GM12878 (cell line): ENCODE data around the gene IGF1R. TPM values are rescaled to one million over a fixed set of nuclear protein-coding genes. Genes with fewer than 3 reads are reported as not detected.

Experiments used
- ATAC-seq: fragments of 200-7000 bp; cut with Tn5 transposase; 3 replicates; pipeline ENCODE4 v1.9.1; 2020; ENCODE audit warnings: mild to moderate bottlenecking, moderate library complexity
- BruUV-seq: library from RNA; stranded (reverse); fragments of 400-500 nt; replicated peaks from 2 replicates; lab custom pipeline; 2021; lab: Mats Ljungman, UMichigan
- CTCF ChIA-PET: fragments of 300-600 bp; sonication (Branson Sonifier 250); formaldehyde crosslinking; extraction: SDS; loops from one replicate; lab custom pipeline; 2021; ENCODE audit warnings: inconsistent platforms; lab: Yijun Ruan, JAX
- POLR2A ChIA-PET: fragments of 350-600 bp; formaldehyde crosslinking; extraction: SDS; loops from one replicate; lab custom pipeline; 2021; ENCODE audit warnings: inconsistent platforms; lab: Charles Lee
- RAD21 ChIA-PET: fragments of 300-600 bp; sonication (Branson Sonifier 250); formaldehyde crosslinking; loops from one replicate; lab custom pipeline; 2023; ENCODE audit warnings: antibody characterized with exemption; ENCODE audit not compliant: unreplicated experiment; lab: Charles Lee
- SMC1A ChIA-PET: fragments of 300-600 bp; sonication (Branson Sonifier 250); formaldehyde crosslinking; loops from one replicate; lab custom pipeline; 2023; ENCODE audit not compliant: unreplicated experiment, uncharacterized antibody; lab: Charles Lee
- DNase-seq: peaks from one replicate; pipeline ENCODE4 v3.0.0-alpha.2; 2011; ENCODE audit warnings: low read depth, low spot score
- FAIRE-seq: peaks from 3 replicates; lab custom pipeline; 2011; peaks lifted over from hg19 to GRCh38; lab: Jason Lieb, UNC
- H2AFZ ChIP-seq: 2 replicates; pipeline ENCODE4 v1.6.0; 2011; ENCODE audit warnings: low read depth, low read length, control low read depth; ENCODE audit not compliant: control insufficient read depth
- H3K27ac ChIP-seq: 2 replicates; pipeline ENCODE4 v1.5.1; 2011; ENCODE audit warnings: control low read depth; ENCODE audit not compliant: control insufficient read depth, insufficient read depth
- H3K27me3 ChIP-seq, 2 experiments: replicated peaks in 1 of 2; 2 replicates each; pipeline versions ENCODE4 v1.6.0 to v1.6.1; 2011; ENCODE audit warnings: low read length in 1 of 2; ENCODE audit not compliant: control insufficient read depth in 2 of 2, insufficient read depth in 2 of 2
- H3K36me3 ChIP-seq, 2 experiments: 2 replicates each; pipeline ENCODE4 v1.5.1; 2011; ENCODE audit warnings: low read length in 1 of 2; ENCODE audit not compliant: control insufficient read depth in 2 of 2, insufficient read depth in 2 of 2
- H3K4me1 ChIP-seq: 2 replicates; pipeline ENCODE4 v1.6.1; 2011; ENCODE audit warnings: mild to moderate bottlenecking, low read length, moderate library complexity, mixed read lengths; ENCODE audit not compliant: control insufficient read depth, insufficient read depth
- H3K4me2 ChIP-seq: 2 replicates; pipeline ENCODE4 v1.6.0; 2011; ENCODE audit warnings: control low read depth; ENCODE audit not compliant: control insufficient read depth, insufficient read depth
- H3K4me3 ChIP-seq: fragments of 200-600 bp; sonication (generic); 2 replicates; pipeline ENCODE4 v1.5.1; 2016
- H3K79me2 ChIP-seq: 2 replicates; pipeline ENCODE4 v1.6.0; 2011; ENCODE audit warnings: low read length; ENCODE audit not compliant: control insufficient read depth, insufficient read depth
- H3K9ac ChIP-seq: 2 replicates; pipeline ENCODE4 v1.8.0; 2011; ENCODE audit warnings: low read length, control low read depth, mixed read lengths; ENCODE audit not compliant: control insufficient read depth, insufficient read depth
- H3K9me3 ChIP-seq: replicated peaks from 3 replicates; pipeline ENCODE4 v1.5.1; 2011; ENCODE audit warnings: mild to moderate bottlenecking, low read length; ENCODE audit not compliant: control insufficient read depth, insufficient read depth
- H4K20me1 ChIP-seq: 2 replicates; pipeline ENCODE4 v1.6.0; 2011; ENCODE audit not compliant: control insufficient read depth, insufficient read depth
- BACH1 ChIP-seq: fragments of 450-650 bp; IDR thresholded peaks from 2 replicates; pipeline ENCODE4 v1.6.1; 2017; ENCODE audit warnings: mild to moderate bottlenecking, borderline replicate concordance
- BCL11A ChIP-seq: IDR thresholded peaks from 2 replicates; pipeline ENCODE4 v1.6.1; 2011; ENCODE audit warnings: low read depth, low read length
- CHD1 ChIP-seq: IDR thresholded peaks from 2 replicates; pipeline ENCODE4 v1.6.1; 2012; ENCODE audit warnings: low read depth, low read length, improper control_type of control experiment
- ESRRA ChIP-seq: IDR thresholded peaks from 2 replicates; pipeline ENCODE4 v1.6.1; 2012; ENCODE audit warnings: mild to moderate bottlenecking, low read length, improper control_type of control experiment
- EZH2 ChIP-seq: IDR thresholded peaks from 2 replicates; pipeline ENCODE4 v1.6.1; 2012; ENCODE audit warnings: low read depth, mild to moderate bottlenecking, control low read depth, inconsistent platforms, low read length, borderline replicate concordance; ENCODE audit not compliant: control insufficient read depth
- HDAC2 ChIP-seq: fragments of 200-600 bp; sonication (generic); IDR thresholded peaks from 2 replicates; pipeline ENCODE4 v1.6.1; 2017
- KLF5 ChIP-seq: fragments of 450-650 bp; IDR thresholded peaks from 2 replicates; pipeline ENCODE4 v1.6.1; 2014; ENCODE audit warnings: mild to moderate bottlenecking; ENCODE audit not compliant: partially characterized antibody
- NFYB ChIP-seq: IDR thresholded peaks from 2 replicates; pipeline ENCODE4 v1.6.1; 2011; ENCODE audit warnings: low read depth, mild to moderate bottlenecking, low read length, improper control_type of control experiment, moderate library complexity; ENCODE audit not compliant: insufficient read depth
- RB1 ChIP-seq: fragments of 450-650 bp; formaldehyde crosslinking; IDR thresholded peaks from 2 replicates; pipeline ENCODE4 v1.6.1; 2017; ENCODE audit warnings: mild to moderate bottlenecking, borderline replicate concordance
- SIX5 ChIP-seq: IDR thresholded peaks from 2 replicates; pipeline ENCODE4 v1.6.1; 2011; ENCODE audit warnings: mild to moderate bottlenecking, low read depth, low read length, moderate library complexity; ENCODE audit not compliant: severe bottlenecking
- SMAD1 ChIP-seq: fragments of 450-650 bp; IDR thresholded peaks from 2 replicates; pipeline ENCODE4 v1.6.1; 2018; ENCODE audit warnings: mild to moderate bottlenecking, low read depth; ENCODE audit not compliant: partially characterized antibody
- SP1 ChIP-seq: IDR thresholded peaks from one replicate; pipeline ENCODE4 v1.6.1; 2011; ENCODE audit warnings: low read depth, low read length
- STAT1 ChIP-seq: fragments of 450-650 bp; conservative IDR thresholded peaks from 2 replicates; pipeline ENCODE4 v1.6.1; 2014; ENCODE audit warnings: antibody characterized with exemption, mild to moderate bottlenecking
- WGBS: methylation state at CpG from one replicate; pipeline ENCODE4 v1.1.6; 2016; ENCODE audit warnings: low lambda C conversion rate; ENCODE audit not compliant: insufficient replicate concordance, insufficient coverage; ENCODE audit errors: missing lambda C conversion rate; 5-methylcytosine and 5-hydroxymethylcytosine counted together
- in situ Hi-C: fragments of 300-500 bp; cut with MboI; formaldehyde crosslinking; loops from 9 replicates; pipeline ENCODE4 v1.14.3; 2018; ENCODE audit warnings: mixed read lengths
- intact Hi-C: fragments of 100-400 bp; cut with micrococcal nuclease; formaldehyde crosslinking; loops from one replicate; pipeline ENCODE4 v1.14.2; 2022; ENCODE audit not compliant: unreplicated experiment
- polyA plus RNA-seq, 11 experiments: library from polyadenylated mRNA; depleted of rRNA in 4 of 11; unstranded in 6 of 11; stranded (reverse) in 5 of 11; fragments of >200 nt; fragmentation: Nextera tagmentation in 4 of 11; fragmentation: Illumina TruSeq in 1 of 11; extraction: Ambion mirVana in 4 of 11; extraction: Trizol in 1 of 11; gene quantifications; 1 replicate in 1 of 11; 2 replicates in 10 of 11; pipeline versions ENCODE4 v1.2.1 to v1.2.3, GENCODE V29; 2011 to 2016; ENCODE audit warnings: inconsistent platforms in 2 of 11, missing spikeins in 2 of 11, low read depth in 1 of 11
- total RNA-seq, 4 experiments: library from RNA; depleted of rRNA in 3 of 4; stranded (reverse); fragments of >200 nt in 3 of 4; fragmentation: Illumina TruSeq in 1 of 4; extraction: Trizol in 1 of 4; gene quantifications; 2 replicates each; pipeline versions ENCODE4 v1.2.1 to v1.2.3, GENCODE V29; 2013 to 2021

Gene IGF1R
- total and polyA plus RNA-seq, 10 of the 15 experiments (the other 5 are each of a cell fraction or from before 2014, with no cell fraction given), result 0.03 to 2.7 (median 0.66) TPM

GRCh38 chr15:98796685-98797357 lies 148.5 kb downstream of the IGF1R start:
- Histone ChIP-seq H3K4me2 (no peak overlapping the region), H4K20me1 (no peaks in the 10 kb centered on the region), H3K9me3 (no peaks in the 10 kb centered on the region), H3K9ac (no peak overlapping the region), H3K79me2 (no peaks in the 10 kb centered on the region), H2AFZ (no peak overlapping the region), H3K36me3 (no peaks in the 10 kb centered on the region), H3K27me3 (no peaks in the 10 kb centered on the region), H3K4me3 (no peak overlapping the region), H3K4me1 (no peaks in the 10 kb centered on the region; the same call in 1 of the 2 replicates), H3K27ac (no peak overlapping the region)
- in situ Hi-C loops, result no loop called here
- ChIA-PET SMC1A (no interaction called here), CTCF (interaction anchor here (1.6 kb wide), 1 partner anchor 17 kb away, joined by 3 read pairs; no protein-coding TSS in a partner anchor), POLR2A (no interaction called here), RAD21 (no interaction called here)
- no TSS peak for BruUV-seq
- intact Hi-C loops, result no loop called here
- ATAC-seq (no peak), DNase-seq (no peak), FAIRE-seq (no peak)
- TF ChIP-seq EZH2 (no peak), RB1 (no peak), ESRRA (no peak), CHD1 (no peak), SMAD1 (no peak), HDAC2 (no peak), SIX5 (no peak), SP1 (no peak), STAT1 (no peak), BCL11A (no peak), KLF5 (no peak), BACH1 (no peak), NFYB (no peak)
- 39% methylated on average over 12 of the region's 12 CpGs for WGBS
